Adrenal gland (tissue), 12 donors: ENCODE results near the gene CGNL1. TPM values are rescaled to one million over a fixed set of nuclear protein-coding genes. Genes with fewer than 3 reads are reported as not detected.

ENCODE experiments used
- DNase-seq, 7 donors: peaks; one replicate each; pipeline ENCODE4 v3.0.0-alpha.2; 2019 to 2020
- H3K27ac ChIP-seq, 5 donors: fragments of 200-600 bp; sonication (generic) in 4 of 5; 1 replicate in 3 of 5; 2 replicates in 2 of 5; pipeline versions ENCODE4 v1.5.1 to v1.8.0; 2016 to 2020; ENCODE audit warnings: mild to moderate bottlenecking in 1 of 5
- H3K27me3 ChIP-seq: fragments of 200-600 bp; 2 replicates; pipeline ENCODE4 v1.8.0; 2021
- H3K36me3 ChIP-seq, 2 donors: fragments of 200-600 bp; replicated peaks in 1 of 2; 1 replicate in 1 of 2; 2 replicates in 1 of 2; pipeline versions ENCODE4 v1.5.1 to v1.8.0; 2018 to 2022
- H3K4me1 ChIP-seq, 2 donors: fragments of 200-600 bp; replicated peaks in 1 of 2; 1 replicate in 1 of 2; 2 replicates in 1 of 2; pipeline versions ENCODE4 v1.5.1 to v1.8.0; 2018 to 2021
- H3K4me3 ChIP-seq, 4 donors: fragments of 200-600 bp; sonication (generic) in 3 of 4; one replicate each; pipeline ENCODE4 v1.5.1; 2016 to 2018
- H3K9me3 ChIP-seq, 3 donors: fragments of 200-600 bp; sonication (generic) in 1 of 3; replicated peaks in 1 of 3; 1 replicate in 2 of 3; 2 replicates in 1 of 3; pipeline versions ENCODE4 v1.5.1 to v1.8.0; 2016 to 2021
- CTCF ChIP-seq, 6 experiments: fragments of 450-650 bp in 4 of 6; fragments of 200-600 bp in 2 of 6; sonication (generic) in 1 of 6; IDR thresholded peaks; 1 replicate in 5 of 6; 2 replicates in 1 of 6; pipeline versions ENCODE4 v1.5.1 to v1.8.0; 2016 to 2021; ENCODE audit warnings: antibody characterized with exemption in 6 of 6, mild to moderate bottlenecking in 2 of 6, moderate library complexity in 1 of 6
- POLR2A ChIP-seq, 2 donors: fragments of 450-650 bp; IDR thresholded peaks; one replicate each; pipeline ENCODE4 v1.6.1; 2017; ENCODE audit warnings: antibody characterized with exemption in 2 of 2, mild to moderate bottlenecking in 2 of 2, moderate library complexity in 1 of 2
- WGBS, 4 donors: extraction: QIAGEN DNeasy Blood & Tissue Kit in 2 of 4; methylation state at CpG; one replicate each; pipeline versions ENCODE4 v1.1.5 to v1.1.7; 2013 to 2017; 5-methylcytosine and 5-hydroxymethylcytosine counted together
- intact Hi-C, 2 donors: fragments of 100-400 bp; cut with DNase I; formaldehyde crosslinking; loops; one replicate each; pipeline versions ENCODE4 v1.14.1 to v1.15.0; 2022 to 2023
- polyA plus RNA-seq, 3 donors: library from polyadenylated mRNA; stranded (reverse); fragments of 200-250 nt in 2 of 3; fragments of 350-450 nt in 1 of 3; fragmentation: Illumina TruSeq in 1 of 3; extraction: RNeasy Lipid Tissue Mini Kit (QIAGEN cat#74804) in 1 of 3; gene quantifications; one replicate each; pipeline ENCODE4 v1.2.3, GENCODE V29; 2013 to 2014
- total RNA-seq, 9 donors: library from RNA; depleted of rRNA in 4 of 9; stranded (reverse); fragments of >200 nt in 4 of 9; fragments of 120-200 nt in 1 of 9; fragmentation: NEBNext Ultra II Directional in 1 of 9; extraction: Animal tissue kit (Norgen Biotek cat#: 25700) in 1 of 9; gene quantifications; one replicate each; pipeline versions ENCODE4 v1.1.0 to v1.2.4, GENCODE V29; 2013 to 2023
- donor health status: healthy with polysubstance abuse.
- donor health status: Bipolar disorder and iron deficiency.
- donor health status: DM: yes; HTN: yes; CAD: no.
- donor health status: DM: no; HTN: no; CAD: no.
- donor health status: DM: no; HTN: no; CAD: no.
- donor health status: DM: yes; HTN: yes; CAD: no.

CGNL1 gene
- total and polyA plus RNA-seq, 12 donors, result 5.2 to 49.5 (median 22.0) TPM

GRCh38 chr15:57373251-57373881 lies 2.9 kb upstream of the CGNL1 start:
- 86 to 90% (median 88%) methylated on average over 4 of the region's 4 CpGs for WGBS, 4 donors
- TF ChIP-seq CTCF (IDR thresholded peaks at IDR 0.05) (no peak), POLR2A (IDR thresholded peaks at IDR 0.05) (no peak)
- Histone ChIP-seq H3K27me3 (no peaks in the 10 kb centered on the region), H3K4me3 (no peak overlapping the region), H3K9me3 (no peaks in the 10 kb centered on the region), H3K27ac (no peak overlapping the region), H3K36me3 (no peaks in the 10 kb centered on the region), H3K4me1 (no peaks in the 10 kb centered on the region)
- DNase-seq, result no peak
- intact Hi-C loops, result no loop called here

GRCh38 chr15:57373882-57374276 lies 2.4 kb upstream of the CGNL1 start:
- H3K36me3 ChIP-seq, result no peaks in the 10 kb centered on the region
- H3K4me3 ChIP-seq, result no peak overlapping the region
- H3K4me1 ChIP-seq, result peaks cover 0 to 4% of the 10 kb centered on the region in 2 donors
- DNase-seq, result no peak
- intact Hi-C loops, result no loop called here
- H3K27me3 ChIP-seq, result no peaks in the 10 kb centered on the region
- WGBS, 4 donors, result 87 to 93% (median 88%) methylated on average over 1 of the region's 1 CpG
- H3K9me3 ChIP-seq, result no peaks in the 10 kb centered on the region
- TF ChIP-seq POLR2A (IDR thresholded peaks at IDR 0.05) (no peak), CTCF (IDR thresholded peaks at IDR 0.05) (no peak)
- no peak overlapping the region for H3K27ac ChIP-seq

GRCh38 chr15:57376696-57377477 lies 582 bp downstream of the CGNL1 start:
- peak; percentile 31 to 57 (median 46) for DNase-seq
- peaks cover 14 to 21% of the 10 kb centered on the region in 2 donors for H3K4me1 ChIP-seq
- 5 to 15% (median 5%) methylated on average over 26 to 48 of the region's 48 CpGs for WGBS, 4 donors
- peak overlapping the region in 3 of 5 donors; percentile 55 to 83 (median 74) for H3K27ac ChIP-seq
- H3K36me3 ChIP-seq, result no peaks in the 10 kb centered on the region
- no peaks in the 10 kb centered on the region for H3K9me3 ChIP-seq
- H3K27me3 ChIP-seq, result no peaks in the 10 kb centered on the region
- intact Hi-C loops, result no loop called here
- no peak for TF ChIP-seq CTCF (IDR thresholded peaks at IDR 0.05)
- no peak for TF ChIP-seq POLR2A (IDR thresholded peaks at IDR 0.05)
- peak overlapping the region in 2 of 4 donors; percentile 67 to 90 for H3K4me3 ChIP-seq

- no peaks in the 10 kb centered on the region for H3K36me3 ChIP-seq
- peak overlapping the region in 2 of 4 donors; percentile 67 to 90 for H3K4me3 ChIP-seq
- peak overlapping the region in 3 of 5 donors; percentile 55 to 83 (median 74) for H3K27ac ChIP-seq
- DNase-seq, result no peak
- H3K4me1 ChIP-seq, result peaks cover 18 to 27% of the 10 kb centered on the region in 2 donors
- TF ChIP-seq CTCF (IDR thresholded peaks at IDR 0.05), result no peak
- TF ChIP-seq POLR2A (IDR thresholded peaks at IDR 0.05), result no peak
- no peaks in the 10 kb centered on the region for H3K27me3 ChIP-seq
- intact Hi-C loops, result no loop called here
- H3K9me3 ChIP-seq, result no peaks in the 10 kb centered on the region
- 38 to 58% (median 42%) methylated on average over 4 of the region's 4 CpGs for WGBS, 4 donors
These were observed 1.2 kb downstream of the CGNL1 start for GRCh38 chr15:57377478-57377847.
